Hepatocyte (in vitro differentiated cells): Measurements from ENCODE around the gene SLC13A3.

Experiments
- CTCF ChIP-seq: fragments of 200-600 bp; sonication (generic); IDR thresholded peaks from 2 replicates; pipeline ENCODE4 v1.5.1; 2016; ENCODE audit warnings: antibody characterized with exemption, mild to moderate bottlenecking; ENCODE audit not compliant: poor library complexity
- EZH2 ChIP-seq: fragments of 200-600 bp; sonication (generic); IDR thresholded peaks from 2 replicates; pipeline ENCODE4 v1.6.1; 2016; ENCODE audit warnings: antibody characterized with exemption, mild to moderate bottlenecking, borderline replicate concordance

GRCh38 chr20:46689082-46689753 is 38.0 kb upstream of the SLC13A3 start, which contains the start of gene TP53RK:
- TF ChIP-seq EZH2 (no peak), CTCF (no peak)
